HG03025 (cell line): ENCODE results near the gene PCSK4.

Source experiments
- ATAC-seq: cut with Tn5 transposase; IDR thresholded peaks from one replicate; pipeline ENCODE4 v1.9.1; 2021; ENCODE audit warnings: mild to moderate bottlenecking, moderate library complexity; ENCODE audit not compliant: unreplicated experiment, low FRiP score

PCSK4 gene

GRCh38 chr19:1472231-1473084, 17.7 kb downstream of the PCSK4 start:
- ATAC-seq: no peak

GRCh38 chr19:1471515-1472160, 18.5 kb downstream of the PCSK4 start:
- no peak for ATAC-seq

GRCh38 chr19:1471010-1471514, 19.1 kb downstream of the PCSK4 start:
- no peak for ATAC-seq

- no peak for ATAC-seq
Observed at GRCh38 chr19:1470305-1471009, 19.7 kb downstream of the PCSK4 start.

- ATAC-seq: no peak
Observed at GRCh38 chr19:1470055-1470304, 20.2 kb downstream of the PCSK4 start.

GRCh38 chr19:1469255-1470054, 20.7 kb downstream of the PCSK4 start:
- ATAC-seq: no peak

- ATAC-seq: no peak
Observed at GRCh38 chr19:1468821-1469254, 21.3 kb downstream of the PCSK4 start.

- no peak for ATAC-seq
Observed at GRCh38 chr19:1468274-1468820, 21.8 kb downstream of the PCSK4 start.

- ATAC-seq: no peak
Observed at GRCh38 chr19:1467490-1468273, 22.5 kb downstream of the PCSK4 start.

- ATAC-seq: no peak
Observed at GRCh38 chr19:1467215-1467489, 23.0 kb downstream of the PCSK4 start.

- ATAC-seq: no peak
Observed at GRCh38 chr19:1466461-1467214, 23.5 kb downstream of the PCSK4 start.

GRCh38 chr19:1466018-1466460, 24.1 kb downstream of the PCSK4 start:
- ATAC-seq: no peak

GRCh38 chr19:1465191-1466016, 24.7 kb downstream of the PCSK4 start:
- no peak for ATAC-seq

- ATAC-seq: no peak
Observed at GRCh38 chr19:1461862-1462261, 28.3 kb downstream of the PCSK4 start.

GRCh38 chr19:1460033-1460995, 29.8 kb downstream of the PCSK4 start:
- no peak for ATAC-seq

- ATAC-seq: no peak
Observed at GRCh38 chr19:1459479-1459878, 30.7 kb downstream of the PCSK4 start.

- no peak for ATAC-seq
Observed at GRCh38 chr19:1457892-1458291, 32.3 kb downstream of the PCSK4 start.
